Activated CD4-positive, alpha-beta T cell treated with anti-CD3 and anti-CD28 coated beads, Interleukin-2, amount 10 ng/mL, durations not matched to agents 7 days and 5 days (primary cell): ENCODE measurements around the gene SIM1. TPM values are rescaled to one million over a fixed set of nuclear protein-coding genes. Genes with fewer than 3 reads are reported as not detected.

Source experiments
- CTCF ChIA-PET: fragments of 350-600 bp; sonication (Branson Sonifier 250); formaldehyde crosslinking; loops from one replicate; lab custom pipeline; 2021; ENCODE audit warnings: antibody characterized with exemption; lab: Charles Lee
- POLR2A ChIA-PET: fragments of 350-600 bp; sonication (Branson Sonifier 250); formaldehyde crosslinking; loops from one replicate; lab custom pipeline; 2021; ENCODE audit warnings: antibody characterized with exemption; lab: Charles Lee
- DNase-seq: peaks from one replicate; pipeline ENCODE4 v3.0.0-alpha.2; 2020
- H3K27ac Mint-ChIP-seq: one replicate; pipeline ENCODE4 v1.8.0; 2021; ENCODE audit warnings: mild to moderate bottlenecking, moderate library complexity, mixed read lengths
- H3K27me3 Mint-ChIP-seq: one replicate; pipeline ENCODE4 v1.8.0; 2021; ENCODE audit warnings: mixed read lengths
- H3K36me3 Mint-ChIP-seq: one replicate; pipeline ENCODE4 v1.8.0; 2021; ENCODE audit warnings: low read depth, mixed read lengths
- H3K4me1 Mint-ChIP-seq: one replicate; pipeline ENCODE4 v1.8.0; 2021; ENCODE audit warnings: mixed read lengths
- H3K4me3 Mint-ChIP-seq: one replicate; pipeline ENCODE4 v1.8.0; 2021; ENCODE audit warnings: mild to moderate bottlenecking, moderate library complexity, mixed read lengths
- H3K9me3 Mint-ChIP-seq: one replicate; pipeline ENCODE4 v1.8.0; 2021; ENCODE audit warnings: mixed read lengths
- total RNA-seq, 2 experiments: library from RNA; stranded (reverse); gene quantifications; one replicate each; pipeline ENCODE4 v1.2.3, GENCODE V29; 2021

SIM1 gene
- total RNA-seq, 2 experiments from 2014 or later, result not detected

DNA sequence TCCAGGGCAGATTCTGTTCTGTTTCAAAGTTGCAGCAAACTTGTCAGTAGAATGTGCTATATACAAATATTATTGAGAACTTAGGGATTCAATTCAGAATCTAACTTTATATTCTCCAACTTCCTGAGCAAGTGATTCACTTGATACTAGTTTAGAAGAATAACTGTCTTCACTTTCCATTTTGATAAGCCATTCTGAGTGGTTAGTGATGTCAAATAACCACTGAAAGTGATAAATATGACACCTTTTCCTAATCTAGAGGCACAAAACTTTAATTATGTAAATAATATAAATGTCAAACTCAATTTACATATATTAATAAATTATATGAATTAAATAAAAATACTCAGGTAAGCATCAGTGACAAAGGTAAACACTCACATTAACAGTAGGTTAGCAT lies 20.5 kb upstream of the SIM1 start:
- Mint-ChIP-seq H3K4me3 (no peak overlapping the region), H3K9me3 (no peaks in the 10 kb centered on the region), H3K27ac (no peak overlapping the region), H3K36me3 (no peaks in the 10 kb centered on the region), H3K27me3 (peaks cover 19% of the 10 kb centered on the region), H3K4me1 (no peaks in the 10 kb centered on the region)
- DNase-seq, result no peak
- CTCF ChIA-PET, result no interaction called here
- POLR2A ChIA-PET, result no interaction called here

DNA sequence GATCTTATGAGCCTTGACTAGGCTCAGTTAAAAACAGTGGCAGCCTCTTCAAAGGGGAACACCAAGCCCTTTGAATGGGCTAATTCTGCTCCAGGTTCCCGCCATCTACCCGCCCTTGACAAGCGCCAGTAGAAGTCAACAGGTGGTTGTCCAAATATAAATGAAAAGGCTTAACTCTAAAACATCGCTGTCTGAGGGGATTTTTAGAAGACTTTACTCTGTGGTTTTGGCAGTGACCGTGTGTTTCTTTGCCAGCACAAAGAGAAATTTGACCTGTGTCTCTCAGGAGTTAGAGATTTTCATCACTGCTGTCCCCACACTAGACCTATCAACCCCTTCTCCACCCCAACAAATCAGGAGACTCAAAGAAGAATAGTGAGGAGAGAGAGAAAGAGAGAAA lies 19.8 kb upstream of the SIM1 start:
- CTCF ChIA-PET, result no interaction called here
- no peak overlapping the region for H3K4me3 Mint-ChIP-seq
- H3K27ac Mint-ChIP-seq, result no peak overlapping the region
- H3K27me3 Mint-ChIP-seq, result peaks cover 16% of the 10 kb centered on the region
- no peak for DNase-seq
- POLR2A ChIA-PET, result no interaction called here
- no peaks in the 10 kb centered on the region for H3K36me3 Mint-ChIP-seq
- no peaks in the 10 kb centered on the region for H3K9me3 Mint-ChIP-seq
- H3K4me1 Mint-ChIP-seq, result no peaks in the 10 kb centered on the region

DNA sequence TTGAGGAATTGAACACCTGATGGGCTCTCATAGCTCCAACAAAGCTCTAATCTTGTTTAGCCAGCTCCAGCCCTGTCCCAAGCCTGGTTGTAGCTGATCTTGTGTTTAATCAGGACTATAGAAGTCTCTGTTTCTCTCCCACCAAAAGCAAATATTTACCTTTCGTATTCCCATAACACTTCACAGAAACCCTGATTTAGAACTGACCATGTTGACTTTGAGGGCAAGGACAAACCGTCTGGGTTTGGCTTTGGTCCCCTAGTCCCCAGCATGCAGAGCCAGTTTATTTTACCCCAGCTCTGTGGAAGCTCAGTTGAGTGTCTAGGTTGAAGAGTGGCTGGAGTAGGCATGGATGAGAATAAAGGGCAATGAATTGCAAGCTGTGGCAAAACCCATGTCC lies 18.0 kb upstream of the SIM1 start:
- no peak for DNase-seq
- Mint-ChIP-seq H3K36me3 (no peaks in the 10 kb centered on the region), H3K27ac (no peak overlapping the region), H3K9me3 (no peaks in the 10 kb centered on the region), H3K27me3 (peaks cover 14% of the 10 kb centered on the region), H3K4me1 (no peaks in the 10 kb centered on the region), H3K4me3 (no peak overlapping the region)
- ChIA-PET POLR2A (no interaction called here), CTCF (no interaction called here)

DNA sequence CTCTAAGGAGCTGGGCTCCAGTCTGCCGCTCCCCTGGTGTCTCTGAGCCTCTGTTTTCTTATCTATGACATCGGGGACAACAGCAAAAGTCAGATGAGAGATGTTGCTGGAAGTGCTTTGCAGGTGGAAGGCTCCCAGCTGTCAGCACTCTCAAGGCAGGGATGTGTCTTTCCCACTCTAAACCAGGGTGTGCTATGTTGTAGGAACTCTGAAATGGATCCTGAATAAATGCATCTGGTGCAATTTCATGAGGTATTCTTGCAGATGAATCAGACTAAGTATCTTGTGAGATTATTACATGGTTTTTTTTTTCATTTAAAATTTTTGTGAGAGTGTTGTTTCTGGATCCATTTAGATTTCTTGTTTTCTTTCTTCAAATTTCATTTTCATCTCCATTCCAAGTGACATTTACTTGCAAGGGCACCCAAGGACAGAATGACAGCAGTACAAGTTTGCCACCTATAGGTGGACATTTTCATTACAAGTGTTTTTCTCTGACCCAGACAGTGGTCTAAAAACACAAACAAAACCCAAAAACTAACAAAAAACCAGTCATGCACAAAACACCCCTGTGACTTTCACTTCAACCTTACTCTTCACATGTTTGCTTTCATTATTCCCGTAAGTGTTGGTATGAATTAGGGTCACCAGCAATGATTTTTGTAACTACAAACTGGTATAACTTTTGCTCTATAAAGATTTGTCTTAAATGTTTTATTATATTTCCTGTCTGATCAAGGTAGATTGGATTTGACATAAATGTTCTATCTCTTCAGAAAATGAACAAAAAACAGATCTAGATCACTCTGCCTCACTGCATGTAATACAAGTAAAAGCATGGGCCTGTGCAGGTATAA lies 14.7 kb upstream of the SIM1 start:
- no peaks in the 10 kb centered on the region for H3K36me3 Mint-ChIP-seq
- no peak for DNase-seq
- peaks cover 19% of the 10 kb centered on the region for H3K27me3 Mint-ChIP-seq
- H3K4me3 Mint-ChIP-seq, result no peak overlapping the region
- no peaks in the 10 kb centered on the region for H3K4me1 Mint-ChIP-seq
- CTCF ChIA-PET, result no interaction called here
- H3K27ac Mint-ChIP-seq, result no peak overlapping the region
- POLR2A ChIA-PET, result no interaction called here
- no peaks in the 10 kb centered on the region for H3K9me3 Mint-ChIP-seq

DNA sequence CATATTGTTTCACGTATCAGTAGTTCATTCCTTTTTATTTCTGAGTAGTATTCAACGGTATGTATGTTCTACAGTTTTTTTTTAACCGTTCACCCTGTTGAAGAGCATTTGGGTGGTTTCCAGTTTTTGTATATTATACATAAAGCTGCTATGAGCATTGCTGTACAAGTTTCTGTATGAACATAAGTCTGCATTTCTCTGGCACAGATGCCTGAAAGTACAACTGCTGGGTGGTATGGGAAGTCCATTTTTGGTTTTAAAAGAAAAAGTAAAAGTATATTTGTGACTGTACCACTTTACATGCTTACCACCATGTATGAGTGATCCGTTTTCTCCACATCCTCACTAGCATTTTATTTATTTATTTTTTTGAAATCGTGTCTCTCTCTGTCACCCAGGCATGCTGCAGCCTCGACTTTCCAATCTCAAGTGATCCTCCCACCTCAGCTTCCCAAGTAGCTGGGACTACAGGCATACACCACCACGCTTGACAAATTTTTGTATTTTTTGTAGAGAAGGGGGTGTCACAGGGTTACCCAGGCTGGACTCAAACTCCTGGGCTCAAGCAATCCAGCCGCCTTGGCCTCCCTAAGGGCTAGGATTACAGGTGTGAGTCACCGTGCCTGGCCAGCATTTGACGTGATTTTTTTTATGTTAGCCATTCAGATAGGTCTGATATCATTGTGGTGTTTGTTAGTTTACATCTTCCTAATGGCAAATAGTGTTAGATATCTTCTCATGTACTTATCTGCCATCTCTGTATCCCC lies 11.0 kb upstream of the SIM1 start:
- Mint-ChIP-seq H3K9me3 (no peaks in the 10 kb centered on the region), H3K4me1 (no peaks in the 10 kb centered on the region), H3K27me3 (peaks cover 42% of the 10 kb centered on the region), H3K36me3 (no peaks in the 10 kb centered on the region), H3K4me3 (no peak overlapping the region), H3K27ac (no peak overlapping the region)
- ChIA-PET CTCF (no interaction called here), POLR2A (no interaction called here)
- DNase-seq, result no peak

DNA sequence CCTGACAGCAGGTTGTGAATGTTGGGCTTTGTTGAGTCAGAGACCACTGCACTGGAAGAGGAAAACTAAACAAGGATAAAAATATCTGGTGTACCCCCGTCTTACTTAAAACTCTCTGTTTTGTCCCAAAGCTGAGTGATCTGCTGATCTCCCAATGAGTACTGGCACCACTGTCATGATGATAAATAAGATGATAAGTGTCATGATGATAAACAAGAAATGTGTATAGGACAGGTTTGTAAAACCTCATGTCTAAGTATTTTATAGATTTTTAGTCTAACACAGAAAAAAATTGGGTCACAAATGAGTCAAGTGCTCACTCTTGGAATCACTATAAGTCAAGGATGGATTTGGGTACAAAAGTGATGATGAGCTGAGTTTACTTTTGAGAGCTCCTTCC lies 8.5 kb upstream of the SIM1 start:
- POLR2A ChIA-PET, result no interaction called here
- peaks cover 62% of the 10 kb centered on the region for H3K27me3 Mint-ChIP-seq
- no peaks in the 10 kb centered on the region for H3K4me1 Mint-ChIP-seq
- CTCF ChIA-PET, result interaction anchor here (1.1 kb wide), 1 partner anchor 11 kb away, joined by 3 read pairs; no protein-coding TSS in a partner anchor
- H3K36me3 Mint-ChIP-seq, result no peaks in the 10 kb centered on the region
- H3K9me3 Mint-ChIP-seq, result peaks cover 1% of the 10 kb centered on the region
- H3K27ac Mint-ChIP-seq, result no peak overlapping the region
- no peak for DNase-seq
- H3K4me3 Mint-ChIP-seq, result no peak overlapping the region

DNA sequence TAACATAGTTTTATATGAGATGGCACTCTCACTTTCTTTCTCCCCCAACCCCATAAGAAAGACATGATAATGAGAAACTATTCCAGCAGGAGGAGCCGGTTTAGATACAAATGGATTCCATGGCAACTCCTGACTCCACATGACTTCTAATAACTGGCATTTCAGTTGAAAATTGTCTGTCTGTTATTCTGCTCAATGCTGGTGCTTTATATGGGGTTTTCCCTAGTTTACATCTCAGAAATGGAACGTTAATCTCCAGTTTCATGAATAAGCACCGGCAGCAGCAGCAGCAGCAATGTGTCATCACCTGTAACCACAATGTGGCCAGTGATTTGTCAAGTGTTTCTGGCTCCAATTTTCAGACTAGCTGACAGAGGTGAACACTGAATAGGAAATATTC lies 8.0 kb upstream of the SIM1 start:
- ChIA-PET POLR2A (no interaction called here), CTCF (interaction anchor here (1.2 kb wide), 1 partner anchor 10 kb away, joined by 3 read pairs; no protein-coding TSS in a partner anchor)
- Mint-ChIP-seq H3K4me3 (no peak overlapping the region), H3K27me3 (peaks cover 65% of the 10 kb centered on the region), H3K9me3 (peaks cover 1% of the 10 kb centered on the region), H3K27ac (no peak overlapping the region), H3K36me3 (peaks cover 4% of the 10 kb centered on the region), H3K4me1 (peaks cover 3% of the 10 kb centered on the region)
- no peak for DNase-seq

DNA sequence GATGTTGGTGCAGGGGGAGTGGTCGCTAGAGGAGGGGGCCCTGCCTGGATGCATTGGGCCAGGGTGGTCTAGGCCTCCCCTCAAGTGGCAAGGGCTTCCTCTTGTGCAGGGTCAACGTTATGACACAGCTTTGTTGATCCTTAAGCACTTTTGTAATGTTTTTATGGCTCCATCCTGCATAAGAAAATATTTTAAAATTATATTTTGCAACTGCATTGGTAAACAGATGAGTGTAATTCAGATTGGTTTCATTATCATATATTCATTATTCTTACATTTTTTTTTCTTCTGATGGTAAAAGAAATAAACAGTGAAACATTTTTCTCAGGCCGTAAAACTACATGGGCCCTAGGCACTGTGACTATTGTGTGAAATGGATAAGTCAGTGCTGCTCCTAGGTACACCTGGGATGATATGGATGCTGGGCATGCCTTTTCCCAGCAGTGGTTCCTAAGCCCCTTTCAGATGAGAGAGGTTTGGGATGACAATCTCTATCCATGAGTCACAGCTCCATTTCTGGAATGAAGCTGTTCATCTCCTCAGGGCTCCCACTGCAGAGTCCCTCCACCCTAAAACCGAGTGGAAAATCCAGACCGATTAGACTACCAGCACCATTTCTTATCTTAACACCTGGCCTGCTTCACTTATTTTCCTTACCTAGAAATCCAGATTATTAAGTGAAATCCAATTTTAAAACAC lies 5.8 kb upstream of the SIM1 start:
- DNase-seq, result no peak
- Mint-ChIP-seq H3K27ac (no peak overlapping the region), H3K36me3 (peaks cover 7% of the 10 kb centered on the region), H3K4me1 (peaks cover 6% of the 10 kb centered on the region), H3K9me3 (peaks cover 6% of the 10 kb centered on the region), H3K27me3 (peaks cover 77% of the 10 kb centered on the region), H3K4me3 (no peak overlapping the region)
- ChIA-PET POLR2A (no interaction called here), CTCF (interaction anchor here (0.9 kb wide), 1 partner anchor 10 kb away, joined by 3 read pairs; no protein-coding TSS in a partner anchor)

DNA sequence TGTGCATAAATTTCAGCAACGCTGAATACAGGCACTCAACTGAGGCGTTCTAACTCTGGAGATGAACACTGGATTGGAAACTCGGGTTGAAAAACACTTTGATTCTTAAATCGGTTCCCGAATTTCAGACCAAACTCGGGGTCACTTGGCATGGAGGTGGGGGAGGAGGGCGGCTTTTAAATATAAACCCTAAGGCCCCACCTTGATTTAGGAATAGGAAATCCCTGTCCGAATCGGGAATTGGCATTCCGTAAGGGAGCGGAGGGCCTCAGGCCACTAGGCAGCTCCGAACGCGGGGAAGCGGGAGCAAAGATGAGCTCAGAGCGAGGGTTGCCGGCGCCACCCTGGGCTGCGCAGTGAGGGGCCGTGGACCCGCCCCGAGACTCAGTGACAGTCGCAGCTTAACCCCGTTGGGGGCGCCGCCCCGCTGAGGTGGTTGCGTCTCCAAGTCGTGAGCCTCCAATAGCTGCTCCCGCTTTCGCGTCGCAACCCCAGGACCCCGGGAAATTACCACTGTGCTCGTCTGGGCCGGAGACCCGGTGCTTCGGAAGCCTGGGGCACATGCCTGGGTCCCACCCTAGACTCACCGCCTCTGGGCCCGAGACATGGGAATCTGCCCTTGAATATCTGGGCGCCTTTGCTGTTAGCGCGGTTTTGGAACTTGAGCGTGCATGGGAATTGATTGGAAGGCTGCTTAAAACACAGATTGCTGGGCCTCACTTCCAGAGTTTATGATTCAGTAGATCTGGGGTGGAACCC lies 4.6 kb upstream of the SIM1 start:
- peaks cover 8% of the 10 kb centered on the region for H3K9me3 Mint-ChIP-seq
- peaks cover 11% of the 10 kb centered on the region for H3K36me3 Mint-ChIP-seq
- peaks cover 9% of the 10 kb centered on the region for H3K4me1 Mint-ChIP-seq
- ChIA-PET POLR2A (no interaction called here), CTCF (interaction anchor here (0.6 kb wide), 1 partner anchor 21 kb away, joined by 3 read pairs; no protein-coding TSS in a partner anchor)
- no peak overlapping the region for H3K4me3 Mint-ChIP-seq
- DNase-seq, result no peak
- peaks cover 81% of the 10 kb centered on the region for H3K27me3 Mint-ChIP-seq
- H3K27ac Mint-ChIP-seq, result no peak overlapping the region

DNA sequence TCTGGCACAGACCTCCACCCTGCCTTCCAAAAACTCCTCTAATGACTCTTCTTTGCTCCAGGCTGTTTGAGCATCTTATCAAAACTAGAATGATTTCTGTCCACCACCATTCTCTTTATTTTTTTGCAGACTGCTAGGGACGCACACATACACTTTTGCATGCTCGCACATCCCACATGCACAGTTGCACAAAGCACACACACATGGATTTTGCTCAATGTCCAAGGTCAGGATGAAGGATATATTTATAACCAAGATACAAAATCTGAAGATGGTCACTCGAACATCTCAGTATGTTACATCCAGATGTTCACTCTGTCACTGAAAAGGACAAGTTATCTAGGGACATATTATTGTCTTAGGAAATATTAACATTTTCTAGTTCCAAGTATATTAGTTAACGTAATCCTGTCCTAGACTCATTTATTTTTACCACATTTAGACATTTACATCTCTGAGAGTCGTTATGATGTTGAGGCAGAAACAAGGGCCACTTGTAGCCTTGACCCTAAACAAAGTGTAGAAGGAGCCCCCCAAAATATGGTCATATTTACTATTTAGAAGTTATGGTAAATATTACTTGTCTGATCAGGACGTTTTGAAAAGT lies 3.4 kb upstream of the SIM1 start:
- POLR2A ChIA-PET, result no interaction called here
- H3K9me3 Mint-ChIP-seq, result peaks cover 8% of the 10 kb centered on the region
- peaks cover 9% of the 10 kb centered on the region for H3K4me1 Mint-ChIP-seq
- peaks cover 82% of the 10 kb centered on the region for H3K27me3 Mint-ChIP-seq
- no peak overlapping the region for H3K4me3 Mint-ChIP-seq
- no peak for DNase-seq
- H3K36me3 Mint-ChIP-seq, result peaks cover 11% of the 10 kb centered on the region
- CTCF ChIA-PET, result no interaction called here
- H3K27ac Mint-ChIP-seq, result no peak overlapping the region

DNA sequence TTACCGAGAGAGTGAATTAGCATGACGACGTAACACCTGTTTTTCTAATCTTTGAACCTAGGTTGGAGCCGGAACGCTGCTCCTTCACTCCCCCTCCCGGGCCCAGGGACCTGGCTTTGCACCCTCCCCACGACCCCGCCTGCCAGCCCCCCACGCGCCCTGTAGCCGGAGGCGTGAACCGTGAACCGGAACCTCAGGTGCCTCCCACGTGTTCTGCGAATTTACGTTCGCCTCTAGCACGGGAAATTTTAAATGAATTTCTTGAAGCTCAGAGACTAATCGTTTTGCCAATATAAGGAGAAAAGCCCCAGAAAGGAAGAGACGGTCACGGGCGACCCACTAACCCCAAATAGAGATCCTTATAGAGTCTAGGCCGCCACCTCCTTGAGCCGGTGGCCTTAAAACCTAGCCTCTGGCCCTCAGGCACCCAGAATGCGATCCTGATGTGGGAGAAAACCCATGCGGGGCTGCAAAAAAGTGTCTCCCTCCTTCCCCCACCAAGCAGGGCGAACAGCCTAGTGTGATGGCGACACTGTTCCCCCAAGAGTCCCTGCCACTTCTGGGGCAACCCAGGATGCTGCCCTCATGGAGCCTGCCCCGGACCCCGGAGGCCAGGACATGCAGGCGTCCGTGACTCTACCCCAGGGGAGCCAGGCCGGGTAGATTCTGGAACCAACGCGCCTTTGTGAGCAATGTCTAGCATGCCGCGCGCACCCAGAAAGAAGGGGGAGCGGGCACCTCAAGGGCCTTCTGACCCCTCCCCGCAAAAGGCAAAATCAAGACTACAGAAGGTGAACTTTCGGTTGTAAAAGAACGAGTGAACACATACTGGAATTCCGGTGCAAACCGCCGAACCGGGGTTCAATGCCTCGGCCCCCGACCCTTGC lies 2.7 kb upstream of the SIM1 start:
- peaks cover 11% of the 10 kb centered on the region for H3K36me3 Mint-ChIP-seq
- no peak for DNase-seq
- POLR2A ChIA-PET, result no interaction called here
- CTCF ChIA-PET, result interaction anchor here (1.3 to 3.5 kb wide), 2 partner anchors 15 to 19 kb away, joined by 5 to 20 read pairs; no protein-coding TSS in a partner anchor
- H3K27me3 Mint-ChIP-seq, result peaks cover 85% of the 10 kb centered on the region
- peak overlapping the region; percentile 6 for H3K4me3 Mint-ChIP-seq
- peaks cover 8% of the 10 kb centered on the region for H3K9me3 Mint-ChIP-seq
- peaks cover 10% of the 10 kb centered on the region for H3K4me1 Mint-ChIP-seq
- H3K27ac Mint-ChIP-seq, result peak overlapping the region; percentile 25
